SW 1271 (cell line): ENCODE results near the gene STAT1.
"Not testable (repeated sequence)": the region's sequence is repeated elsewhere in the genome, so short reads cannot be mapped to it uniquely, and the experiment has no call there.

Experiments
- DNase-seq, 2 experiments: peaks; one replicate each; lab custom pipeline; 2025; lab: John Stamatoyannopoulos, UW

The STAT1 gene

DNA sequence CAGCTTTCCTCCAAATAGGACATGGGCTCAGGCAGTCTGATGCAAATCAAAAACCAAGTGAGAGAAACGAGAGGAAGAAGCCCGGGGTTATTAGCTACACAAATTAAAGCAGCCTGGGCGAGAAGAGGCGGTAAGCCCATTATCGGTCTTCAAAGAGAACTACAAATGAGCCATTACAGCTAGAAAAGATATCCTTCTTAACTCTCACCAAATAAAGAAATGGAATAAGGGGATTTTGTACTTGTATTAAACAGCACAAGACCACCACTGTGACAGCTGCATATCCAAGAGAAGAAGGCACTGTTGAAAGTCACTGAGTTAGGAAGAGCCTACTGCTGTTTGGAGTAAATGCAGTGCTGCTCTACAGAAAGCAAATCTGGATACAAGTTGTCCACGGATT, 32.6 kb downstream of the STAT1 start:
- DNase-seq, result no peak

DNA sequence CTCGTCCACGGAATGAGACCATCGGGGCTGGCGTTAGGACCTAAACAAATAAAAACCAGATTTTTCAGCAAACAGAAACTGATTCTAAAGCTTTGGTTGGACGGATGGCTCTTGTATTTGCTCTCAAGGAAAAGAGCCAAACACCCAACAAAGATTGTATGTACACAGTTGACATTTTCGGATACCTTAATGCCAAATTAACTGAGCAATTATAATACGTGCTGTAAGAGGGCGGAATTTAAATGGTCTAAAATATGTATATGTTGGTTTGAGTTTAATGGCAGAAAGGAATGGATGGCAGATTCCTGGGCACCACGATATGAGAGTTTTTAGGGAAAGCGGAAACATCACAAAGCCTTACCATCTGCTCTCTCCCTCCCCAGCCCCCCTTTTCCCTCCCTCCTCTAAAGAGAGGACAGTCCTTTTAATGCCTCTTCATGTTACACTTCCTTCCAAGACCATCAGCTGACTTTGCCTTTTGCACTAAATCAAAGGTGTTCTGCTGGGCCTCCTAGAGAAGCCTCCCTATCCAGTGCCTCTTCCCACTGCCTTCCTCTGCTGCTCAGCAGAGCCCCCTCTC, 33.3 kb downstream of the STAT1 start:
- DNase-seq, result no peak

DNA sequence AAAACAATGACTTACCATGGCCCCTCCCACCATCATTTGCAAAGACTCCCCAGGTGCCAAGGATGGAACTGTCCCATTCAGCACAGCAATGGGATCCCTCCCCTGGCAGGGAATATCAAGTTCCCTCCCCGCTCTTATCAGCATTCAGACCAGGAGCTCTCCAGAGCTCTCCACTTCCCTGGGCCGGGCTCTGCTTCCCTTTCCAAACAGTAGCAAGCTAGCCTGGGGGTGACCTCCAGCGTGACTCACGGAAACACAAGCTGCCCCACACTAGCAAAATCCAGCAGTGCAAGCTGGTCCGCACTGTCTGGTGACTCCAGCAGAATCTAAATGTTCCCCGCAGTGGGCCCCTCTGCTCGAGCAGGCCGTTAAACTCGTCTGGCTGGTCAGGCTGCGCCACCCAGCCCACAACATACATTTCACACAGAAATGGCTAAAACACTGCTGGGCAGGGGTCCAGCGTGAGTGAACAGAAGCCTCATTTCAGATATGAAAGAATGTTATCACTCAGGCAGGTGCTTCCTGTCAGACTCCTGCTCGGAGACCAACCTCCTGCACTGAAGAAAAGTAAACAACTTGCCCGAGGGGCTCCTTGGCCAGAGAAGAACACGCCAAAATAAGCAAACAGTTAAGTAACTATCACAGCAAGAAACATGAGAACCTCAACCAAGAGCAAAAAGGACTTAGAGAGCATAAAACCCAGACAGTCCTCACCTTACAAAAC, 33.9 kb downstream of the STAT1 start:
- DNase-seq, result no peak

DNA sequence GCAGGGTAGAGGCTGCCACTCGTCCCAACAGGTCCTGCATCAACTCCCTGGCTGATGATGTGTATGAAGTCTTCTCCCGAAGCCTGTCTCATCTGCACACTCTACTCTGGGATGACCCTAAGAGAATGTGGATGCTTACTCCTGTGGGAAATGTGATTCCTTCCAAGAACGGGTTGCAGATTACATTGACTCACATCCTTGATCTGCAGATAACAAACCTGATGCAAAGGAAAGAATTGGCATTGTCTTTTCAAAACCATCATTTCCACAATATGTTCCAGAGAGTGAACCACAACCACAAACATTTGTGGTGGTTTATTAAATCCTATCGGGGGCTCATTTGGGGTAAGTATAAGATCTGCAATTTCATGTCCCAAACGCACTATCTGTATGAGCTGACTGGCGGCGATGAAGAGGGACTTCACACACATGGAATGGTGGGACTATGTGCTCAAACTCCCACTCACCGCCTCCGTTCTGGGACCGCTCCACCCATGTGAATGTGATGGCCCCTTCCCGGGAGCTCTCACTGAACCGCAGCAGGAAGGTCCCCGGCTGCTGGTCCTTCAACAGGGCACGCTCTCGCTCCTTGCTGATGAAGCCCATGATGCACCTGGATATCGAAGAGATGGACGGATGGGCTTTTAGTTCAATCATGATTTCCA, 35.5 kb downstream of the STAT1 start:
- DNase-seq, result no peak

DNA sequence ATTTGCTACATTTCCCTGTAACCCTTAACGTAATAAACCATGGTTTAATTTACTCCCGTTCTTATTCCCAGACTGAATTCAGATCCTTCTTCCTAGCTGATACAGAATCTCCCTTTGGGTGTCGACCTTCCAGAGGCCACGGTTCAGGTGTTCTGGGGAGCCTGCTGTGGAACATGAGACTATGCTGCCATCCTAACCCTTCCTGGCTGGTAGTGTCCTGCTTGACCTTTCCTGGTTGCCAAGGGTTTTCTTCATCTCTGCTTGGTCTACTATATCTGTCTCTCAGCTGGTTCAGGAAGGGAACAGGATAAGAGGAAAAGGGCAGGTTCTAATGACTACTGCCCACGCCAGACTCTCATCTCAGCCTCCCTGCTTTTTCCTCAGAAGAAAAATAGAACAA, 36.5 kb downstream of the STAT1 start:
- DNase-seq, result no peak

DNA sequence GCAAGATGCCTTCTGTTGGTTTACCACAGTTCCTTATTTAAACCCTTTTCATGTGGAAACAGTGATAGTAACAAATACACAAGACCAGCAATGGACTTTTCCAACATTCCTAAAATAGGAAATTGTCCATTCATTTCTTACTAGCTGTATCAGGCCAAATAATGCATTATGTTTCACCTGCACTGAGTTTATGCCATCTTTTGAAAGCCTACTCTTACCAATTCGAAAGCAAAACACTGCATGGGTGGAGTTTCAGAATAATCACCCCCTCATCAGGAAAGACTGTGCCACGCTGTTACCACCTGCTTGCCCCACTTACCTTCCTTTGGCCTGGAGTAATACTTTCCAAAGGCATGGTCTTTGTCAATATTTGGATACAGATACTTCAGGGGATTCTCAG, 37.5 kb downstream of the STAT1 start:
- no peak for DNase-seq

DNA sequence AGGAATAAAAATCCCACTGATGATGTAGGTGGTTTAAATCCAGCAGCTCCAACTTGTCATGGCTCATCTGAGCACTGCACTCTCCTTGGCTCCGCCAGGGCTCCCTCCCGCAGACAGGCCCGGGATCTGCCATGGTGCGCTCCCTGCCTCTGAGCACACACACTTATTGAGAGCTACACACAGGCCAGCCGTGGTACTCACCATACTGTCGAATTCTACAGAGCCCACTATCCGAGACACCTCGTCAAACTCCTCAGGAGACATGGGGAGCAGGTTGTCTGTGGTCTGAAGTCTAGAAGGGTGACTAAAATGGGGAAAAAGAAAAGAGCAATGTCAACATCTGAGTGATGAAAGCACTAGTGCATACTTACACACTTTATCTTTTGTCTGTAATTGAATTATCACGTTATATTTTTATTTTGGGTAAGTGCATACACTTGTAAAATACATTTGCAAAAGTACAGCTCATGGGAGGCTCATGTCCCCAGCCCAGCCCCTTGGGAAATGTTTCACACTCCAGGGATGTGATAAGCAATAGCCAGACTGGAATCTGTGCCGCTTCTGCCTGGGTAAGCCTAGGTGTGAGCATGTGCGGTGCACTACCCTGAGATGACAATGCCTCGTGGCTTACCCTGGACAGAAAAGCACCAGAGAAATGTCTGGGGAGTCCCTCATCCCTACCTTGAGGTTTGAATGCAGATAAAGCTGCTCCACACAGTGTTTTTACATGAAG, 39.2 kb downstream of the STAT1 start:
- DNase-seq, result no peak

DNA sequence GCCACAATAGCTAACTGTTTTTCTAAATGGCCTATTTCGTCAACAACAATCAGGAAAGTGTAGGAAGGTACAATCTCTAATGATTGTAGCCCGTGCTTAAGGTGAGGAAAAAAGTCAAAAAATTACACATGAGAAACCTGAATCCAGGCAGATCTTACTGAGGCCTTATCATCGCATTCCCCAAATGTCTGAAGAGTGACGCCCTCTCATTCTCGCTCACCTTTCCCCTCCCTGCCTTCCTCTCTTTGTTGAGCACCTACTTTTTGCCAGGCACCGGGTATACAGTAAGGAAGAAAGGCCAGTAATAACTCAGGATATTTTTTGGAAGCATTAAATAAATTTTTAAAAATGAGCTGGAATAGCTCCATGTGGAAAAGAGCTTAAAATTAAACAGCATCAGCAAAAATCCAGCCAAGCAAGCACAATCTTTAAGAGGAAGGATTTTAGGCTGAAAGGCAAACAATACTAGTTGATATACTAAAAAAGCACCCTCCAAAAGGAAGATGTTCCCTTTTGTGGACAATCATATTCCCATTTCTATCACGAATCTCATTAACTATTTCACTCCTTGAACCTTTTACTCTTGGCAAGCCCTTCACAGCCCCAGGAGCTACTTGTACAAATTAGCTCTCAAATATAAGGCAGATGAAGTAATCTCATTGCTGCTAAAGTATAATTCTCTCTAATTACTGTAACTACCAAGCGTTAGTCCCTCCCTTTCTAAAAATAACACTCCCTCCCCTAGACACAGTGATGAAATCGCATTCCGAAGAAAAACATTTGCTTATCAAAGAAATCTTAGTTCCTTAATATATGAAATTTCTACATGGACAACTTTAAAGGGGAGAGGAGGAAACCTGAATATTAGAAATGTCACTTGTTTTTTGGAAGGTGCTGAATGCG, 40.0 kb downstream of the STAT1 start:
- DNase-seq, result no peak

DNA sequence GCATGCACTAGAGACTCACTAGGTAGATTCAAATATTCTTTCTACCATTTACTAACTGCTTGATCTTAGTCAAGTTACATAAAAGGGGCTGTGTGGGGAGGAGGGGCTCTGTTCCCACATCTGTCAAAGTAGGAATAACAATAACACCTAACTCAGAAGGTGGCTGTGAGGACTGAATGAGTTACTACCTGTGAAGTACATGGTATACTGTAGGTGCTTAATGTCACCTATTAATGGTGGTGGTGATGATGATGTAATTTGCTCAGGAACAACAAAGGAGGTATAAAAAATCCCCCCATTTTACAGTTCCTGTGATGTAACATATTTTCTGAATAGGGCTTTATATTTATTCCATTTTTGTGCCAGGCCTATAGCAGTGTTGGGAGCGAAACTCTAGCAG, 40.7 kb downstream of the STAT1 start:
- DNase-seq, result no peak

DNA sequence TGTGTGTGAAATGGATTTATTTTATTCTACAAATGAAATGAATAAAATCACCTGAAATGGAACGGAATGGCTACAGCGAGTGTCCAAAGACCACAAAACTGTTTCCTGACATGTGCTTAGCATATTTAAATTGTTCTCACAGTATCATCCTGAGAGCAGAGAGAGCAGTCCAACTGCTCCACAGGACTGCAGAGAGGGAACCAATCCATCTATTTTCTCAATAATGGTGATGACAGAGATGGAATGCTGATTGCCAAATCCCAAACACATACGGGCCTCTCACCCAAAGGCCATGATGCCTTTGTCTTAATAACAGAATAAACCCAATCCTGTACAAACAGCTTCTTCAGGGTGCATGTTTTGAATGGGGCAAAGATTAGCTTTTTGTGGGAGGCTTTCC, 41.1 kb downstream of the STAT1 start:
- no peak for DNase-seq

DNA sequence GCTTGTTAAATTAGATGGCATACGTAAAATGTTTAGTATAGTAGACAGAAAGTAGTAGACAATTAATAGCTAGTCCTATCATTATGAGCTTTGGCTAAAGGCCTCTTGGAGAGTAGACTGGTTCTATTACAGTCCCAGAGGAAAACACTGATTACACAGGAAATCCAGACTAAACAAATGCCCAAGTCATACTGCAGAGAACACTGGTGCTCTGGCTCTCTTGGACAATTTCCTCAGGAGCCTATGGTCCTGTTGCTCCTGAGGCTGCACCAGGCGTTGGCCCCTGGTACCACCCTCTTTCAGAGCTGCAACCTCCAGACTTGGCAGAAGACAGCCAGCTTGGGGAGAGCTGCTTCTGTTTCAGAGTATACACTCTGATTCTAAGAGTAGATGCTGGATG, 41.8 kb downstream of the STAT1 start:
- DNase-seq, result no peak

DNA sequence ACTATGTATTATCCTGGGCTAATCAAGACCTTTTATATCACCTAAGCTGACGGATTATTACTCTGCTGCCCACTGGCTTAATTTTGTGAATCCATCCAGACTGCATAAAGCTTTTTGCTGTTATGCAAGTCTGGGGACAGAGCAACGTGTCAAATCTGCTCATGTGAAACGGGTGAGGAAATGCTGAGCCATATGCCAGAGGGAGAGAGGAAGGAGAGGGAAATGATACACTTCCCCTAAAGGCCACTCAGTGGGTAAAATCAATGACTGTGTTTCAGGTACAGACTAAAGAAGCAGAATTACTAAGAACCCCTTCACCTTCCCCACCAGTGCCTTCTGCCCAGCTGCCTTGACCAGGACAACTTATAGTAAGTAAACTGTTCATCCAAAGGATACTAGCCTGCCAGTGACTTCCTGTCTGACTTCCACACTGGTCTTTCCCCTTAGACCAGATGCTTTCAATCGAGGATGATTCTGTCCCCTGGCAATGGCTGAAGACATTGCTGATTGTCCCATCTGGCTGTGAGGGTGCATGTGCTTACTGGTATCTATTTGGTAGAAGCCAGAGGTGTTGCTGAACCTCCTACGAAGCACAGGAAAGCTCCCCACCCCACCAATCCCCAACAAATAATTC, 43.0 kb downstream of the STAT1 start:
- DNase-seq, result no peak

DNA sequence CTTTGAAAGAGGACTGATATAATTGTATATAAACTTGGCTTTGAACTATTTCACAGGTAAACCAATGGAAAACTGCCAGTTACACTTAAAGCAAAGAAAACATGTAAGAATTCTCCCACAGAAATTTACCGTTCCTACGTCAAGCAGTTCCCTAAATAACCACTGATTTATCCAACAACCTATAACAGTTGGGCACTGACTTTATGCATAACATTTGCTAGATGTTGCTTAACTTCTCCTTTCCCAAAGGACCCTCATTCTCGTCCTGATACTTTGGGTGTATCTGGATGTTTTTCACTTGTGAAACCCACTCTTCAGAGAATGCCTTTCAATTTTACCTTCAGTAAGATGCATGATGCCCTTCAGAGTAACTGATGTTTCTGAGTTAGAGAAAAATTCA, 43.8 kb downstream of the STAT1 start:
- no peak for DNase-seq

DNA sequence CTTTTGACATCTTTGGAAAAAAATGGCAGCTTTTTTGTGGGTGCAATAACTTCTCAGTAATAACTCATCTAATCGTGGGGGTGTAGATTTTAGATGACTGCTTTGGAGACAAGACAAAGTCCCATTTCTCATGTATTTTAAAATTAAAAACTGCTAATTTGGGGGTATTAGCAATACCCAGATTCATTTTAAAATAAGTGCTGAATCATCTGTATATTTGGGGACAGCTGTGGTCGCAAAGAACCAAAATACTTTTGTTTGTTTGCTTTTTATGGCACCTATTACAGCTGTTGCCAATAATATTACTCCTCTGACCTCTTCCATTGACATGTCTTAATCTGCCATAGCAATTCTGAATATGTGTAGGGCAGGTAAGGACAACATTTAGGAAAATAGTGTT, 45.4 kb downstream of the STAT1 start:
- DNase-seq, result no peak

DNA sequence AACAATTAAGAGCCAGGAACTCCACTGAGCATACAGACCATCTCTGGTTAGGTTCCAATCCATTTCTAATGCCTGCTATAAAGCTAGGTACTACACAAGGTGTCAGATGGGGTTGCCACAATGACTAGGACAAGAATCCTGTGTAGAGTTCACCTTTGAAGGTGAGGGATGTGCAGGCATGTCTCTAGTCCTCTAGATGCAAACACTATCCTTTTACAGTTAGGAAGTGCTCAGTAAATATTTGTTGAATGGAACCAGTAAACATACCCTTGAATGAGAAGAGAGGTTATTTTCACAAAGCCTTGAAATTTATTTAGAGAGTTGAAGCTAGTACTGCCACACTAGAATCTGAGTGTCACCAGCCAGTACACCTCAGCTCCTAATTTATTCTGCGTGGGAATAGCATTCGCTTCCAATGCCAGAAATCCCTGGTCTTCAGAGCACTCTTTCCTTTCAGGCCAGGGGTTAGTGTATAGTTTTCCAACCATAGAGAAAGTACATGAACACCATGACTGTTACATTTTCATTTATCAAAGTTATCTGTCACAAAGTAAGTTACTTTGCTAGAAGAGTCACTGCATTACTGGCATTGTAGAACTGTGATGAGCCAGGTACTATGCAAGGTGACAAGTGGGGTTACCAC, 48.3 kb downstream of the STAT1 start:
- DNase-seq, result no peak

DNA sequence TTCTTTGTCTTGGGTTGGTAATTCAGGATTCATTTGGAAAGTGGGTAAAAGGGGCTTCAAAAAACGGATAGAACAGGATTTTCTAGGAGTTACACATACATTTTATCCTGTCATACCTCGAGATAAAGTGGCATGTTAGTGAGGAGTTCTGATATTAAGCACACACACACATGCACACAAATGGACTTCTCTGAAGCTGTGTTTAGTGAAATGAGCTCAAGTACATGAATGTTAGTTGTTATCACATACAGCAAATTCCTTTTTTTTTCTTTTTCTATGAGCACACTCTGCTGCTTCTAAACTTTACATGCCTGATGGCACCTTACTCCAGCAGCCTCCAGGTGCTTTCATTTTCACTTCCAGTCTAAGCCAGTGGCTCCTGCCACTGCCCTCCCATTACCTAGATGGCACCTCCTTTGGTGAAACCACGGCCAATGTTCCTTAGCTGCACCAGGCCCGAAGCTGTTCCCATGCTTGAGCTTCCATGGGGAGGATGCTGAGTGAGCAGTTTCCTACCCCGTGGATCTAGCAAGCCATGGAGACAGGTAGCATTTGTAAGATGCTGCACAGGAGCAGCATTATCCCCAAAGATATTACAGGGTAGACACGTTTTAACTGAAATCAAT, 49.7 kb downstream of the STAT1 start:
- no peak for DNase-seq

DNA sequence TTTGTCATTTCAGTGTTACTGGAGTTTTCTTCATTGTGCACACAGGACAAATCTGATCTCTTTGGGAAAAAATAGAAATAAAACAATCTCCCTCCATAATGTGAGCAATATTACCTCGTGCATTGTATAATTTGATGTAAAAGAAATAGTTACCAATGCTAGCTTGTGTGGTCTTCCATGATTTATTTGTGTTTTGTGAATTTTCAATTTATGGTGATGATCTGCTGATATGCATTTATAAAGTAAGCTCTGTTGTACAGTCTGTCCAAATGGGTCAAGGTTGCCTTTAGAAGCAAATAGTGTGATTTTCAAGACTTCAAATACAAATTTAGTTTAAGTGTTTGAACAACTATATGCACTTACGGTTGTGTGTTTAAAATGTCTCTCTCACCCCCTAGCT, 50.9 kb downstream of the STAT1 start:
- DNase-seq, result no peak

DNA sequence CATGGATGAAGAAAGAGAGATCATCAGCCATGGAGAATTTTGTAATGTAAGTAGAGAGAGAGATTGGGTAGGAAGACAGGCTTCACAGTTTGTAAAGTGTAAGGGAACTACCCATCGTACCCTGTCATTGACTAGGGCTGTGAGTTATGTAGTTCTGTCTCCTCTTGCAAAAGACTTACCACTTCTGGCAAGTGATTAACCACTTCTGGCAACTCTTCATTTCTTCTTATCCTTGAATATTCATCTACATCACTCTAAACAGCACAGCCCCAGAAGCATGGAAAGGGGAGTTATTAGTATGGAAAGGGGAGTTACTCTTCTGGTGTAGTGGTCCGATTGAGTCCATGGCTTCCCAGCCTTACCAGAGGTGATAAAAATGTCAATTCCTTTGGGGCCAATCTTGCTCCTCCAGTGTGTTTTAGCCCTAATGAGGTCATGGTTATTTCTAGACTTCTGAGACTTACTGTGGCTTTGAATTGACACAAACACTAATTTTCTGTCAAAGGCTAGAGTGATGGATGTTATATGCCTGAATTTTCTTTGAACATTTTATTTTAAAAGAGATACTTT, 52.0 kb downstream of the STAT1 start:
- DNase-seq, result no peak

DNA sequence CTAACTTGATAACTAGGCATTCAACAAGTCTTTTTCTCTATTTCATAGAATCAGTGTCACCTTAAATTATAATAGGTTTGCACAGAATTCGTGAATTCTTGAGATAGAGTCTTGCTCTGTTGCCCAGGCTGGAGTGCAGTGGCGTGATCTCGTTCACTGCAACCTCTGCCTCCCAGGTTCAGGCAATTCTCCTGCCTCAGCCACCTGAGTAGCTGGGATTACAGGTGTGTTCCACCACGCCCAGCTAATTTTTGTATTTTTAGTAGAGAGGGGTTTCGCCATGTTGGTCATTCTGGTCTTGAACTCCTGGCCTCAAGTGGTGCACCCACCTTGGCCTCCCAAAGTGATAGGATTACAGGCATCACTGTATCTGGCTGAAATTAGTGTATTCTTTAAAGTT, 52.9 kb downstream of the STAT1 start:
- DNase-seq, result not testable (repeated sequence)
